SK-N-SH treated with all-trans-retinoic acid at 6 μM for 48 hours (cell line): ENCODE data around the gene SLC10A3.

Experiments used
- ATAC-seq: fragments of 200-7000 bp; cut with Tn5 transposase; 3 replicates; pipeline ENCODE4 v1.9.1; 2020; ENCODE audit warnings: mild to moderate bottlenecking, moderate library complexity
- ARNTL ChIP-seq: fragments of 450-650 bp; formaldehyde crosslinking; IDR thresholded peaks from 2 replicates; pipeline ENCODE4 v1.5.0; 2020; ENCODE audit warnings: low read depth, mild to moderate bottlenecking, moderate library complexity, borderline replicate concordance
- BACH2 ChIP-seq: fragments of 250-450 bp; sonication (Bioruptor Pico); IDR thresholded peaks from 2 replicates; pipeline ENCODE4 v1.9.0; 2021; ENCODE audit warnings: mild to moderate bottlenecking, borderline replicate concordance
- CSDC2 ChIP-seq: fragments of 250-450 bp; sonication (Bioruptor Pico); IDR thresholded peaks from 2 replicates; pipeline ENCODE4 v1.5.0; 2020; ENCODE audit warnings: mild to moderate bottlenecking, moderate library complexity
- ESRRG ChIP-seq: fragments of 250-450 bp; sonication (Bioruptor Pico); IDR thresholded peaks from 2 replicates; pipeline ENCODE4 v1.6.1; 2021; ENCODE audit warnings: mild to moderate bottlenecking
- ISL1 ChIP-seq: fragments of 250-450 bp; sonication (Bioruptor Pico); IDR thresholded peaks from 2 replicates; pipeline ENCODE4 v2.1.2; 2022; ENCODE audit warnings: mild to moderate bottlenecking, moderate library complexity
- OSR1 ChIP-seq: fragments of 250-450 bp; sonication (Bioruptor Pico); IDR thresholded peaks from 2 replicates; pipeline ENCODE4 v1.8.0; 2022; ENCODE audit warnings: moderate library complexity, mild to moderate bottlenecking, inconsistent platforms
- PPARA ChIP-seq: fragments of 250-450 bp; sonication (Bioruptor Pico); IDR thresholded peaks from 2 replicates; pipeline ENCODE4 v1.5.0; 2020; ENCODE audit warnings: mild to moderate bottlenecking, borderline replicate concordance
- RARB ChIP-seq: fragments of 250-450 bp; sonication (Bioruptor Pico); IDR thresholded peaks from 2 replicates; pipeline ENCODE4 v1.8.0; 2021; ENCODE audit warnings: mild to moderate bottlenecking, moderate library complexity
- SNAI2 ChIP-seq: fragments of 250-450 bp; sonication (Bioruptor Pico); IDR thresholded peaks from 2 replicates; pipeline ENCODE4 v1.5.0; 2020; ENCODE audit warnings: mild to moderate bottlenecking, moderate library complexity
- TCF4 ChIP-seq: fragments of 250-450 bp; sonication (Bioruptor Pico); IDR thresholded peaks from 2 replicates; pipeline ENCODE4 v1.8.0; 2021; ENCODE audit warnings: mild to moderate bottlenecking, moderate library complexity, borderline replicate concordance
- TOX ChIP-seq: fragments of 250-450 bp; sonication (Bioruptor Pico); IDR thresholded peaks from 2 replicates; pipeline ENCODE4 v1.8.0; 2021; ENCODE audit warnings: mild to moderate bottlenecking, moderate library complexity, borderline replicate concordance
- ZC3H10 ChIP-seq: fragments of 250-450 bp; sonication (Bioruptor Pico); IDR thresholded peaks from 2 replicates; pipeline ENCODE4 v1.5.1; 2021; ENCODE audit warnings: mild to moderate bottlenecking, moderate library complexity
- ZFP3 ChIP-seq: fragments of 250-450 bp; sonication (Bioruptor Pico); IDR thresholded peaks from 2 replicates; pipeline ENCODE4 v1.5.0; 2020; ENCODE audit warnings: mild to moderate bottlenecking, moderate library complexity
- ZFP30 ChIP-seq: fragments of 450-650 bp; formaldehyde crosslinking; IDR thresholded peaks from 2 replicates; pipeline ENCODE4 v1.5.0; 2022; ENCODE audit warnings: mild to moderate bottlenecking, moderate library complexity
- ZNF565 ChIP-seq: fragments of 450-650 bp; formaldehyde crosslinking; conservative IDR thresholded peaks from 2 replicates; pipeline ENCODE4 v1.5.0; 2020; ENCODE audit warnings: low read depth, mild to moderate bottlenecking, moderate library complexity
- ZNF70 ChIP-seq: fragments of 450-650 bp; formaldehyde crosslinking; IDR thresholded peaks from 2 replicates; pipeline ENCODE4 v1.5.0; 2020; ENCODE audit warnings: mild to moderate bottlenecking, moderate library complexity
- ZNF8 ChIP-seq: fragments of 450-650 bp; formaldehyde crosslinking; IDR thresholded peaks from 2 replicates; pipeline ENCODE4 v1.5.0; 2020; ENCODE audit warnings: mild to moderate bottlenecking, moderate library complexity
- TF ChIP-seq, protein P1 (sequence below): fragments of 250-450 bp; sonication (Bioruptor Pico); IDR thresholded peaks from 2 replicates; pipeline ENCODE4 v1.5.1; 2020; ENCODE audit warnings: low read depth, mild to moderate bottlenecking, moderate library complexity
- TF ChIP-seq, protein P2 (sequence below): fragments of 250-450 bp; sonication (Bioruptor Pico); IDR thresholded peaks from 2 replicates; pipeline ENCODE4 v1.8.0; 2021; ENCODE audit warnings: low read depth, mild to moderate bottlenecking, moderate library complexity, borderline replicate concordance
- TF ChIP-seq, protein P3 (sequence below): fragments of 250-450 bp; sonication (Bioruptor Pico); IDR thresholded peaks from 2 replicates; pipeline ENCODE4 v1.5.1; 2021; ENCODE audit warnings: mild to moderate bottlenecking, moderate library complexity
- TF ChIP-seq, protein P4 (sequence below): fragments of 250-450 bp; sonication (Bioruptor Pico); IDR thresholded peaks from 2 replicates; pipeline ENCODE4 v1.5.0; 2020; ENCODE audit warnings: mild to moderate bottlenecking, moderate library complexity
- TF ChIP-seq, protein P5 (sequence below): fragments of 250-450 bp; sonication (Bioruptor Pico); IDR thresholded peaks from 2 replicates; pipeline ENCODE4 v1.8.0; 2020; ENCODE audit warnings: mild to moderate bottlenecking, moderate library complexity, borderline replicate concordance

Gene SLC10A3

DNA sequence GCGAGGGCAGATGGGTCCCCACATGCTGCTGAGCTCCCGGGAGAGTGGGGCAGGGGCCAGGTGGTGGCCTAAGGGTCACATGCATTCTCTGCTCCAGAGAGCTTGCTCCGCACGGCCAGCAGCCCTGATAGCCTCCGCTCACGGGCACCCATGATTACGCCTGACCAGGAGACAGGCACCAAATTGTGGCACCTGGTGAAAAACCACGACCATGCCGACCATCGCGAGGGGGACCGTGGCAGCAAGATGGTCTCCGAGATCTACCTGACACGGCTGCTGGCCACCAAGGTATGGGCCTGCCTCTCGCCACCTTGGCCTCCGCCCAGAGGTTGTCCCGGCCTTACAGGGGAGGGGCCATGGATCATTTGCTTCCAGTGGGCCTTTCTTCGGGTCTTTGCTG lies 20.5 kb downstream of the SLC10A3 start (continued):
- TF ChIP-seq TCF4 (CRISPR knock-in tag) (no peak), PPARA (CRISPR knock-in tag) (no peak), CSDC2 (CRISPR knock-in tag) (no peak), ZC3H10 (CRISPR knock-in tag) (no peak), BACH2 (CRISPR knock-in tag) (no peak), RARB (CRISPR knock-in tag) (no peak), ZNF565 (CRISPR knock-in tag) (no peak)
- TF ChIP-seq, protein P1, sequence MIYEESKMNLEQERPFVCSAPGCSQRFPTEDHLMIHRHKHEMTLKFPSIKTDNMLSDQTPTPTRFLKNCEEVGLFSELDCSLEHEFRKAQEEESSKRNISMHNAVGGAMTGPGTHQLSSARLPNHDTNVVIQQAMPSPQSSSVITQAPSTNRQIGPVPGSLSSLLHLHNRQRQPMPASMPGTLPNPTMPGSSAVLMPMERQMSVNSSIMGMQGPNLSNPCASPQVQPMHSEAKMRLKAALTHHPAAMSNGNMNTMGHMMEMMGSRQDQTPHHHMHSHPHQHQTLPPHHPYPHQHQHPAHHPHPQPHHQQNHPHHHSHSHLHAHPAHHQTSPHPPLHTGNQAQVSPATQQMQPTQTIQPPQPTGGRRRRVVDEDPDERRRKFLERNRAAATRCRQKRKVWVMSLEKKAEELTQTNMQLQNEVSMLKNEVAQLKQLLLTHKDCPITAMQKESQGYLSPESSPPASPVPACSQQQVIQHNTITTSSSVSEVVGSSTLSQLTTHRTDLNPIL (CRISPR knock-in tag) = no peak

DNA sequence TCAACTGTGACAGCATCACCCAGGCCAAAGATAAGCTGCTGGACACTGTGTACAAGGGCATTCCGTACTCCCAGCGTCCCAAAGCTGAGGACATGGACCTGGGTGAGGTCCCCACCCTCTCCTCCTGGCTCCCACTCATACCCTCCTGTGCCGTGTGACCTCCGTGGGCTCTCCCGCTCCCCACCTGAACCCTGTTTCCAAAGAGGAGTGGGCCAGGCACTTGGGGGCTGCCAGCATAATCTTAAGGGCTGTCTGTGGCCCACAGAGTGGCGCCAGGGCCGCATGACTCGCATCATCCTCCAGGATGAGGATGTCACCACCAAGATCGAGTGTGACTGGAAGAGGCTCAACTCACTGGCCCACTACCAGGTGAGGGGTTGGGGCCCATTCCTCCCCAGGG lies 21.3 kb downstream of the SLC10A3 start:
- ATAC-seq = no peak
- TF ChIP-seq SNAI2 (CRISPR knock-in tag) (no peak), ZNF70 (CRISPR knock-in tag) (no peak), CSDC2 (CRISPR knock-in tag) (no peak), TOX (CRISPR knock-in tag) (no peak), ZFP30 (CRISPR knock-in tag) (no peak), BACH2 (CRISPR knock-in tag) (no peak), ZNF8 (CRISPR knock-in tag) (no peak), RARB (CRISPR knock-in tag) (no peak), ESRRG (CRISPR knock-in tag) (no peak), OSR1 (CRISPR knock-in tag) (no peak)
- TF ChIP-seq, protein P2, sequence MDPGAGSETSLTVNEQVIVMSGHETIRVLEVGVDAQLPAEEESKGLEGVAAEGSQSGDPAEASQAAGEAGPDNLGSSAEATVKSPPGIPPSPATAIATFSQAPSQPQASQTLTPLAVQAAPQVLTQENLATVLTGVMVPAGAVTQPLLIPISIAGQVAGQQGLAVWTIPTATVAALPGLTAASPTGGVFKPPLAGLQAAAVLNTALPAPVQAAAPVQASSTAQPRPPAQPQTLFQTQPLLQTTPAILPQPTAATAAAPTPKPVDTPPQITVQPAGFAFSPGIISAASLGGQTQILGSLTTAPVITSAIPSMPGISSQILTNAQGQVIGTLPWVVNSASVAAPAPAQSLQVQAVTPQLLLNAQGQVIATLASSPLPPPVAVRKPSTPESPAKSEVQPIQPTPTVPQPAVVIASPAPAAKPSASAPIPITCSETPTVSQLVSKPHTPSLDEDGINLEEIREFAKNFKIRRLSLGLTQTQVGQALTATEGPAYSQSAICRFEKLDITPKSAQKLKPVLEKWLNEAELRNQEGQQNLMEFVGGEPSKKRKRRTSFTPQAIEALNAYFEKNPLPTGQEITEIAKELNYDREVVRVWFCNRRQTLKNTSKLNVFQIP (CRISPR knock-in tag) = no peak
- TF ChIP-seq, protein P3, sequence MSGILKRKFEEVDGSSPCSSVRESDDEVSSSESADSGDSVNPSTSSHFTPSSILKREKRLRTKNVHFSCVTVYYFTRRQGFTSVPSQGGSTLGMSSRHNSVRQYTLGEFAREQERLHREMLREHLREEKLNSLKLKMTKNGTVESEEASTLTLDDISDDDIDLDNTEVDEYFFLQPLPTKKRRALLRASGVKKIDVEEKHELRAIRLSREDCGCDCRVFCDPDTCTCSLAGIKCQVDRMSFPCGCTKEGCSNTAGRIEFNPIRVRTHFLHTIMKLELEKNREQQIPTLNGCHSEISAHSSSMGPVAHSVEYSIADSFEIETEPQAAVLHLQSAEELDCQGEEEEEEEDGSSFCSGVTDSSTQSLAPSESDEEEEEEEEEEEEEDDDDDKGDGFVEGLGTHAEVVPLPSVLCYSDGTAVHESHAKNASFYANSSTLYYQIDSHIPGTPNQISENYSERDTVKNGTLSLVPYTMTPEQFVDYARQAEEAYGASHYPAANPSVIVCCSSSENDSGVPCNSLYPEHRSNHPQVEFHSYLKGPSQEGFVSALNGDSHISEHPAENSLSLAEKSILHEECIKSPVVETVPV (CRISPR knock-in tag) = no peak
- TF ChIP-seq, protein P4, sequence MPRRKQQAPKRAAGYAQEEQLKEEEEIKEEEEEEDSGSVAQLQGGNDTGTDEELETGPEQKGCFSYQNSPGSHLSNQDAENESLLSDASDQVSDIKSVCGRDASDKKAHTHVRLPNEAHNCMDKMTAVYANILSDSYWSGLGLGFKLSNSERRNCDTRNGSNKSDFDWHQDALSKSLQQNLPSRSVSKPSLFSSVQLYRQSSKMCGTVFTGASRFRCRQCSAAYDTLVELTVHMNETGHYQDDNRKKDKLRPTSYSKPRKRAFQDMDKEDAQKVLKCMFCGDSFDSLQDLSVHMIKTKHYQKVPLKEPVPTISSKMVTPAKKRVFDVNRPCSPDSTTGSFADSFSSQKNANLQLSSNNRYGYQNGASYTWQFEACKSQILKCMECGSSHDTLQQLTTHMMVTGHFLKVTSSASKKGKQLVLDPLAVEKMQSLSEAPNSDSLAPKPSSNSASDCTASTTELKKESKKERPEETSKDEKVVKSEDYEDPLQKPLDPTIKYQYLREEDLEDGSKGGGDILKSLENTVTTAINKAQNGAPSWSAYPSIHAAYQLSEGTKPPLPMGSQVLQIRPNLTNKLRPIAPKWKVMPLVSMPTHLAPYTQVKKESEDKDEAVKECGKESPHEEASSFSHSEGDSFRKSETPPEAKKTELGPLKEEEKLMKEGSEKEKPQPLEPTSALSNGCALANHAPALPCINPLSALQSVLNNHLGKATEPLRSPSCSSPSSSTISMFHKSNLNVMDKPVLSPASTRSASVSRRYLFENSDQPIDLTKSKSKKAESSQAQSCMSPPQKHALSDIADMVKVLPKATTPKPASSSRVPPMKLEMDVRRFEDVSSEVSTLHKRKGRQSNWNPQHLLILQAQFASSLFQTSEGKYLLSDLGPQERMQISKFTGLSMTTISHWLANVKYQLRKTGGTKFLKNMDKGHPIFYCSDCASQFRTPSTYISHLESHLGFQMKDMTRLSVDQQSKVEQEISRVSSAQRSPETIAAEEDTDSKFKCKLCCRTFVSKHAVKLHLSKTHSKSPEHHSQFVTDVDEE (CRISPR knock-in tag) = no peak

DNA sequence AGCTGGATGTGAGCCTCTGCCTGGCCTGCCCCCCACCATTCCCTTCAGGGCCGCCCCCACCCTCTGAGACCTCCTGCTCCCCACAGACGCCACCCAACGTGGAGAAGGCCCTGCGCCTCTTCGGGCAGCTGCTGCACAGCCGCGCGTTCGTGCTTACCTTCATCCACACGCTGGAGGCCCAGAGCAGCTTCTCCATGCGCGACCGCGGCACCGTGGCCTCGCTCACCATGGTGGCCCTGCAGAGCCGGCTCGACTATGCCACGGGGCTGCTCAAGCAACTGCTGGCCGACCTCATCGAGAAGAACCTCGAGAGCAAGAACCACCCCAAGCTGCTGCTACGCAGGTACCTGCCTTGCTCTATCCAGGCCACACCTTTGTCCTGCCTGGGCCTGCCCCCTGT lies 22.2 kb downstream of the SLC10A3 start:
- ATAC-seq = no peak
- TF ChIP-seq RARB (CRISPR knock-in tag) = no peak
- no peak for TF ChIP-seq BACH2 (CRISPR knock-in tag)
- no peak for TF ChIP-seq ARNTL (CRISPR knock-in tag)
- no peak for TF ChIP-seq ZFP30 (CRISPR knock-in tag)
- no peak for TF ChIP-seq ZFP3 (CRISPR knock-in tag)
- no peak for TF ChIP-seq CSDC2 (CRISPR knock-in tag)
- TF ChIP-seq ZC3H10 (CRISPR knock-in tag) = no peak
- TF ChIP-seq, protein P4 (CRISPR knock-in tag) = no peak
- TF ChIP-seq, protein P1 (CRISPR knock-in tag) = no peak
- TF ChIP-seq ZNF70 (CRISPR knock-in tag) = no peak
- TF ChIP-seq, protein P5, sequence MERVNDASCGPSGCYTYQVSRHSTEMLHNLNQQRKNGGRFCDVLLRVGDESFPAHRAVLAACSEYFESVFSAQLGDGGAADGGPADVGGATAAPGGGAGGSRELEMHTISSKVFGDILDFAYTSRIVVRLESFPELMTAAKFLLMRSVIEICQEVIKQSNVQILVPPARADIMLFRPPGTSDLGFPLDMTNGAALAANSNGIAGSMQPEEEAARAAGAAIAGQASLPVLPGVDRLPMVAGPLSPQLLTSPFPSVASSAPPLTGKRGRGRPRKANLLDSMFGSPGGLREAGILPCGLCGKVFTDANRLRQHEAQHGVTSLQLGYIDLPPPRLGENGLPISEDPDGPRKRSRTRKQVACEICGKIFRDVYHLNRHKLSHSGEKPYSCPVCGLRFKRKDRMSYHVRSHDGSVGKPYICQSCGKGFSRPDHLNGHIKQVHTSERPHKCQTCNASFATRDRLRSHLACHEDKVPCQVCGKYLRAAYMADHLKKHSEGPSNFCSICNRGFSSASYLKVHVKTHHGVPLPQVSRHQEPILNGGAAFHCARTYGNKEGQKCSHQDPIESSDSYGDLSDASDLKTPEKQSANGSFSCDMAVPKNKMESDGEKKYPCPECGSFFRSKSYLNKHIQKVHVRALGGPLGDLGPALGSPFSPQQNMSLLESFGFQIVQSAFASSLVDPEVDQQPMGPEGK (CRISPR knock-in tag) = no peak
- no peak for TF ChIP-seq PPARA (CRISPR knock-in tag)
- TF ChIP-seq TOX (CRISPR knock-in tag) = no peak
- TF ChIP-seq, protein P2 (CRISPR knock-in tag) = no peak
- TF ChIP-seq ISL1 (CRISPR knock-in tag) = no peak
